H9 (cell line): Measurements from ENCODE around the gene MUC5B. TPM values are rescaled to one million over a fixed set of nuclear protein-coding genes. Genes with fewer than 3 reads are reported as not detected.

Experiments used
- DNase-seq: peaks from one replicate; pipeline ENCODE4 v3.0.0-alpha.2; 2017
- H2AFZ ChIP-seq: one replicate; pipeline ENCODE4 v1.6.1; 2013; ENCODE audit warnings: mild to moderate bottlenecking, low read length, control low read depth, moderate library complexity
- H2AK5ac ChIP-seq: 2 replicates; pipeline ENCODE4 v1.6.1; 2013; ENCODE audit warnings: low read length, control low read depth, mixed read lengths; ENCODE audit not compliant: insufficient read length
- H2BK120ac ChIP-seq: one replicate; pipeline ENCODE4 v1.6.1; 2013; ENCODE audit warnings: low read depth, mild to moderate bottlenecking, low read length, control low read depth, inconsistent platforms; ENCODE audit not compliant: poor library complexity, severe bottlenecking
- H2BK12ac ChIP-seq: 2 replicates; pipeline ENCODE4 v1.6.1; 2013; ENCODE audit warnings: low read length, control low read depth, mixed read lengths, low read depth; ENCODE audit not compliant: insufficient read length
- H2BK15ac ChIP-seq: 2 replicates; pipeline ENCODE4 v1.6.1; 2013; ENCODE audit warnings: low read depth, low read length, control low read depth
- H2BK20ac ChIP-seq: one replicate; pipeline ENCODE4 v1.6.1; 2013; ENCODE audit warnings: low read depth, mild to moderate bottlenecking, low read length, control low read depth, inconsistent platforms; ENCODE audit not compliant: poor library complexity, severe bottlenecking
- H2BK5ac ChIP-seq: 2 replicates; pipeline ENCODE4 v1.6.1; 2013; ENCODE audit warnings: low read length, control low read depth, mixed read lengths; ENCODE audit not compliant: insufficient read length
- H3K14ac ChIP-seq: 2 replicates; pipeline ENCODE4 v1.6.1; 2013; ENCODE audit warnings: low read length, control low read depth; ENCODE audit not compliant: insufficient read depth
- H3K18ac ChIP-seq: 2 replicates; pipeline ENCODE4 v1.6.1; 2013; ENCODE audit warnings: low read depth, mild to moderate bottlenecking, mixed read lengths, low read length, control low read depth; ENCODE audit not compliant: insufficient read length
- H3K23ac ChIP-seq: 2 replicates; pipeline ENCODE4 v1.6.1; 2013; ENCODE audit warnings: low read length, control low read depth, mixed read lengths, low read depth; ENCODE audit not compliant: insufficient read length
- H3K23me2 ChIP-seq: 2 replicates; pipeline ENCODE4 v1.6.1; 2013; ENCODE audit warnings: low read depth, mild to moderate bottlenecking, mixed read lengths, low read length, control low read depth; ENCODE audit not compliant: insufficient read length, poor library complexity, severe bottlenecking
- H3K27ac ChIP-seq: 2 replicates; pipeline ENCODE4 v1.5.1; 2013; ENCODE audit warnings: low read length, control low read depth, mixed read lengths, low read depth; ENCODE audit not compliant: insufficient read length
- H3K27me3 ChIP-seq: 2 replicates; pipeline ENCODE4 v1.6.1; 2013; ENCODE audit warnings: low read length, control low read depth, inconsistent platforms; ENCODE audit not compliant: insufficient read depth
- H3K4ac ChIP-seq: 2 replicates; pipeline ENCODE4 v1.6.1; 2013; ENCODE audit warnings: low read depth, mild to moderate bottlenecking, control low read depth, inconsistent platforms, low read length, moderate library complexity
- H3K4me1 ChIP-seq: 2 replicates; pipeline ENCODE4 v1.6.1; 2013; ENCODE audit warnings: low read length, control low read depth, inconsistent platforms; ENCODE audit not compliant: insufficient read depth
- H3K4me2 ChIP-seq: 2 replicates; pipeline ENCODE4 v1.6.1; 2013; ENCODE audit warnings: low read length, control low read depth, mixed read lengths; ENCODE audit not compliant: insufficient read length, insufficient read depth
- H3K56ac ChIP-seq: 2 replicates; pipeline ENCODE4 v1.6.1; 2013; ENCODE audit warnings: low read depth, mild to moderate bottlenecking, mixed read lengths, low read length, control low read depth; ENCODE audit not compliant: insufficient read length
- H3K79me1 ChIP-seq: 2 replicates; pipeline ENCODE4 v1.6.1; 2013; ENCODE audit warnings: low read depth, mild to moderate bottlenecking, moderate library complexity, low read length, control low read depth, inconsistent platforms; ENCODE audit not compliant: insufficient read depth, poor library complexity, severe bottlenecking
- H3K79me2 ChIP-seq: 2 replicates; pipeline ENCODE4 v1.6.1; 2013; ENCODE audit warnings: low read length, control low read depth, inconsistent platforms; ENCODE audit not compliant: insufficient read depth
- H3K9ac ChIP-seq: 2 replicates; pipeline ENCODE4 v1.6.1; 2013; ENCODE audit warnings: low read length, control low read depth, mixed read lengths; ENCODE audit not compliant: insufficient read length; ENCODE audit errors: extremely low read depth
- H3K9me3 ChIP-seq: one replicate; pipeline ENCODE4 v1.6.1; 2013; ENCODE audit warnings: low read depth, low read length, inconsistent platforms; ENCODE audit not compliant: control insufficient read depth
- H3T11ph ChIP-seq: one replicate; pipeline ENCODE4 v1.6.1; 2013; ENCODE audit warnings: mild to moderate bottlenecking, low read length, control low read depth, inconsistent platforms
- H4K20me1 ChIP-seq: one replicate; pipeline ENCODE4 v1.6.1; 2013; ENCODE audit not compliant: control insufficient read depth, insufficient read length, insufficient read depth
- H4K5ac ChIP-seq: 2 replicates; pipeline ENCODE4 v1.6.1; 2013; ENCODE audit warnings: low read depth, mild to moderate bottlenecking, mixed read lengths, low read length, control low read depth; ENCODE audit not compliant: insufficient read length
- H4K8ac ChIP-seq: replicated peaks from 2 replicates; pipeline ENCODE4 v1.6.1; 2013; ENCODE audit warnings: low read length, control low read depth, mixed read lengths, low read depth; ENCODE audit not compliant: insufficient read length
- H4K91ac ChIP-seq: 2 replicates; pipeline ENCODE4 v1.6.1; 2013; ENCODE audit warnings: low read depth, mild to moderate bottlenecking, moderate library complexity, mixed read lengths, low read length, control low read depth; ENCODE audit not compliant: insufficient read length
- H3K27ac Mint-ChIP-seq, 3 experiments: 2 replicates in 2 of 3; 3 replicates in 1 of 3; pipeline ENCODE4 v1.8.0; 2020 to 2021; ENCODE audit warnings: mixed read lengths in 3 of 3, mild to moderate bottlenecking in 1 of 3, moderate library complexity in 1 of 3
- H3K27me3 Mint-ChIP-seq: 2 replicates; pipeline ENCODE4 v1.8.0; 2021; ENCODE audit warnings: low read depth, mild to moderate bottlenecking, moderate library complexity, mixed read lengths
- H3K36me3 Mint-ChIP-seq, 3 experiments: 2 replicates in 2 of 3; 3 replicates in 1 of 3; pipeline ENCODE4 v1.8.0; 2020 to 2021; ENCODE audit warnings: low read depth in 3 of 3, mixed read lengths in 3 of 3; ENCODE audit not compliant: insufficient read depth in 1 of 3
- H3K4me1 Mint-ChIP-seq, 2 experiments: 2 replicates each; pipeline ENCODE4 v1.8.0; 2020; ENCODE audit warnings: mixed read lengths in 2 of 2
- H3K4me3 Mint-ChIP-seq, 2 experiments: 2 replicates in 1 of 2; 3 replicates in 1 of 2; pipeline ENCODE4 v1.8.0; 2020 to 2021; ENCODE audit warnings: mild to moderate bottlenecking in 2 of 2, mixed read lengths in 2 of 2, moderate library complexity in 1 of 2
- H3K9me3 Mint-ChIP-seq, 2 experiments: 2 replicates in 1 of 2; 3 replicates in 1 of 2; pipeline ENCODE4 v1.8.0; 2020; ENCODE audit warnings: mild to moderate bottlenecking in 2 of 2, mixed read lengths in 2 of 2, moderate library complexity in 1 of 2
- WGBS: extraction: QIAGEN DNeasy Blood & Tissue Kit; methylation state at CpG from one replicate; pipeline ENCODE4 v1.1.7; 2013; ENCODE audit warnings: missing lambda C conversion rate, low lambda C conversion rate, mixed read lengths; ENCODE audit not compliant: insufficient read length; ENCODE audit errors: extremely low coverage; 5-methylcytosine and 5-hydroxymethylcytosine counted together
- total RNA-seq: library from RNA; stranded (reverse); gene quantifications from 2 replicates; pipeline ENCODE4 v1.2.1, GENCODE V29; 2021
- TF ChIP-seq, protein P1 (sequence below): fragments of 200-600 bp; sonication (generic); conservative IDR thresholded peaks from 3 replicates; pipeline ENCODE4 v1.8.0; 2021; ENCODE audit warnings: antibody characterized with exemption, mild to moderate bottlenecking

MUC5B gene
- total RNA-seq, 1 experiment from 2014 or later, result not detected

- Mint-ChIP-seq H3K4me1 (no peaks in the 10 kb centered on the region), H3K27ac (no peak overlapping the region; a peak in 1 of 7 replicates), H3K36me3 (no peaks in the 10 kb centered on the region; a peak in 2 of 7 replicates), H3K27me3 (peaks cover 17% of the 10 kb centered on the region), H3K9me3 (peaks cover 12% of the 10 kb centered on the region in 2 experiments), H3K4me3 (no peak overlapping the region)
- Histone ChIP-seq H3K27me3 (no peaks in the 10 kb centered on the region), H3T11ph (no peak overlapping the region), H3K4me2 (no peak overlapping the region), H3K14ac (no peak overlapping the region), H3K4me1 (no peaks in the 10 kb centered on the region), H2BK15ac (no peak overlapping the region), H4K8ac (no peak overlapping the region), H2BK120ac (no peak overlapping the region), H3K23me2 (no peaks in the 10 kb centered on the region), H2AK5ac (no peak overlapping the region), H2AFZ (no peak overlapping the region), H3K79me2 (no peaks in the 10 kb centered on the region), H3K9me3 (peaks cover 3% of the 10 kb centered on the region), H4K91ac (no peak overlapping the region), H2BK20ac (no peak overlapping the region), H2BK12ac (no peak overlapping the region), H4K5ac (no peak overlapping the region), H3K18ac (no peak overlapping the region), H4K20me1 (no peaks in the 10 kb centered on the region), H3K27ac (no peak overlapping the region), H3K56ac (no peak overlapping the region), H3K4ac (no peak overlapping the region), H3K79me1 (no peaks in the 10 kb centered on the region), H3K23ac (no peak overlapping the region), H3K9ac (no peak overlapping the region), H2BK5ac (no peak overlapping the region)
- TF ChIP-seq, protein P1, sequence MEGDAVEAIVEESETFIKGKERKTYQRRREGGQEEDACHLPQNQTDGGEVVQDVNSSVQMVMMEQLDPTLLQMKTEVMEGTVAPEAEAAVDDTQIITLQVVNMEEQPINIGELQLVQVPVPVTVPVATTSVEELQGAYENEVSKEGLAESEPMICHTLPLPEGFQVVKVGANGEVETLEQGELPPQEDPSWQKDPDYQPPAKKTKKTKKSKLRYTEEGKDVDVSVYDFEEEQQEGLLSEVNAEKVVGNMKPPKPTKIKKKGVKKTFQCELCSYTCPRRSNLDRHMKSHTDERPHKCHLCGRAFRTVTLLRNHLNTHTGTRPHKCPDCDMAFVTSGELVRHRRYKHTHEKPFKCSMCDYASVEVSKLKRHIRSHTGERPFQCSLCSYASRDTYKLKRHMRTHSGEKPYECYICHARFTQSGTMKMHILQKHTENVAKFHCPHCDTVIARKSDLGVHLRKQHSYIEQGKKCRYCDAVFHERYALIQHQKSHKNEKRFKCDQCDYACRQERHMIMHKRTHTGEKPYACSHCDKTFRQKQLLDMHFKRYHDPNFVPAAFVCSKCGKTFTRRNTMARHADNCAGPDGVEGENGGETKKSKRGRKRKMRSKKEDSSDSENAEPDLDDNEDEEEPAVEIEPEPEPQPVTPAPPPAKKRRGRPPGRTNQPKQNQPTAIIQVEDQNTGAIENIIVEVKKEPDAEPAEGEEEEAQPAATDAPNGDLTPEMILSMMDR, result no peak
- no CpG with 5 or more reads among the region's 35 CpGs for WGBS
- DNase-seq, result peak; percentile 23
These were observed 17.5 kb upstream of the MUC5B start for GRCh38 chr11:1205121-1205986.
